NCI-H748 (cell line): Measurements from ENCODE around the gene NAGPA.

Experiments used
- DNase-seq: peaks from one replicate; lab custom pipeline; 2025; ENCODE audit not compliant: unreplicated experiment; lab: John Stamatoyannopoulos, UW

Gene NAGPA

DNA sequence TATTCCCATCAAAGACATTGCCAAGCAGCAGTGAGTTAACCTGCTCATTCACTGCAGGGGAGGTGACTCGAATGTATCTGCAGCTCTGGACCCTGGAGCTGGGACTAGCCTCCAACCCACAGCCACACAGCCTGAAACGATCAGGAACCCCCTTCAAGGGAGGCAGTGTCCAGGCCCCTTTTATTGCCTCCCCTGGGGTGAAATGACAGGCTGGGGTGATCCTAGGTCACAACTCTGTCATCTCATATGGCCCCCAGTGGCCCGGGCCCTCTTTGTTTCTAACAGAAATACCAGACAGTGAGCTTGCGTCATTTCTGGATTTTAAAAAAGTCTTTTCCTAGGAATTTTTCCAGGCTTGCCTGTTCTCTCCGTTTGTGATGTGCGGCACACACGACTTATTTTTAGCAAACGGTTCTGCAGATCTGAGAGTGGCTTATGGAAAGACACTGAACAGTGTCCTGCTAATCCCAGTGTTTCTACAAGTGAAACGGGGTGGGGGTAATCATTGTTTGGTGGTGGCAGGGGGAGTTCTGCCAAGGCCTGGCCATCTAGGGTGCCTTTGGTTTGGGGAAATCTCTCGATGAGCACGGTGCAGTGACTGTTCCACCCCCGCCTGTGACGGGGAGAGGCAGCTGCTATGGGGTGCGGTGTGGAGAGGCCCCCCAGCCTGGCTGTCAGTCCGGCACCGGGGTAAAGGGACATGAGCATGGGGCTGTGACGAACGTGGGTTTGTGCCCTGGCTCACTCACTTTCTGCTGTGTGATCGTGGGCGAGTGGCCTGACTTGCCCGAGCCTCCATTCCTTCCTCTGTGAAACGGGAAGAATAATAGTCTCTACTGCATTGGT, 27.2 kb downstream of the NAGPA start:
- DNase-seq, result no peak

DNA sequence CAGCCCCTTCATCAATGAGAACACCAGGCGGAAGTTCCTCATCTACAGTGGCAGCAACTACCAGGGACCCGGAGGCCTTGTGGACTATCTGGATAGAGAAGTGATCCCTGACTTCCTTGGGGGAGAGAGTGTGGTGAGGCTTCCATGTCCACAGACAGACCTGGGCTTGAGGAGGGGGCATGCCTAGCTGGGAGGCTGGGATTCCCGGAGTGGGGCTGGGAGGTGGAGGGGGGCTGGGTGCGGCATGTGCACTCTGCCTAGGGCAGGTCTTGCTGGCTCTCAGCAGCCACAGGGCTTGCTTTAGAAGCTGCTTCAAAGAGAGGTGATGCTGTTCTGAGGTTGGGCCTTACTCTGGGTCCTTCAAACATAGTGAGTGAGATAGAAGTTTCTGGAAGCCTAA, 27.8 kb downstream of the NAGPA start:
- DNase-seq, result no peak

DNA sequence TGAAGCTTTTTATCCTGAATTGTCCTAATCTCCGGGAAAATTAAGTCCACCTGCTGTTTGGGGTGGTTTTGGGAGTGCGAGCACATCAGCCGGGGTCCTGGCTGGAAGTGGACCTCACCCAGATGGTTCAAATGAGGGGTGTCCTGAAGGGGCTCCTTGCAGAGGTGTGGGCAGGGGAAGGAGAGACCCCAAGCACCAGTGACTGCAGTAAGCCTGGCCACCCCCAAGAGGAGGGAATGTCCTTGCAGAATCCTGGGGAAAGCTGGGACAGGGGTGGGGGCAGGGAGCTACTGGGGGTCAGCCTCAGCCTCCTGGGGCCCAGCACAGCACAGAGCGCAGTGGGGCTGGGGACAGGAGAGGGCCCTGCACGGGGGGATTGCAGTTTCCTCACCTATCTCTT, 29.4 kb downstream of the NAGPA start:
- DNase-seq, result no peak

DNA sequence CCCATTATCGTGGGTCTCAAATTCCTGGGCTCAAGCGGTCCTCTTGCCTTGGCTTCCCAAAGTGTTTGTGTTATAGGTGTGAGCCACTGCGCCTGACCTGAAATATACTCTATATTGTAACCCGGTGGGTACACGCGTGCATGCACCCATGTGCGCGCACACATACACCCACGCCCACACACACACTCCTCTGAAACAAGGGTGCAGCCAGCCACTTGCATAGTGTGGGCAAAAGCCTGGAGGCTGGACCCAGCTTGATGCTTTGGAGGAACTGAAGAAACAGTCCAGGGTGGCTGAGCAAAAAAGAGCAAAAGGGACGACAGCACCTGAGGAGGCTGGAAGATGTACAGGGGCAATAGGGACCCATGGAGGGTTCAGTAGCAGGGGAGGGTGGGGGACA, 29.9 kb downstream of the NAGPA start:
- no peak for DNase-seq

DNA sequence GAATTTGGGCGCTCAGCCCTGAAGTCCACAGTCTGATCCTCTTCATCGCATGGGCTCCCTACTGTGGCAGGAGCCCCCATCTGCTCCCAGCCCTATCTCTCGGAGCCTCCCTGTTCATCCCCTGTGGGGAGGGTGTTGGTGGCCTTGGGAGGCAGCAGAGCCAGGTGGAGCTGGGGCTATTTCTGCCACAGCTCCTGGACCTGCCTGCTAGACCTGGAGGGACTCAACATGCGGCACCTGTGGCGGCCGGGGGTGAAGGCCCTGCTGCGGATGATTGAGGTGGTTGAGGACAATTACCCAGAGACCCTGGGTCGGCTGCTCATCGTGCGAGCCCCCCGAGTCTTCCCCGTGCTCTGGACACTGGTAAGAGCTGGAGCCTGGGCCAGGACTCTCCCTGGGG, 30.5 kb downstream of the NAGPA start:
- no peak for DNase-seq

DNA sequence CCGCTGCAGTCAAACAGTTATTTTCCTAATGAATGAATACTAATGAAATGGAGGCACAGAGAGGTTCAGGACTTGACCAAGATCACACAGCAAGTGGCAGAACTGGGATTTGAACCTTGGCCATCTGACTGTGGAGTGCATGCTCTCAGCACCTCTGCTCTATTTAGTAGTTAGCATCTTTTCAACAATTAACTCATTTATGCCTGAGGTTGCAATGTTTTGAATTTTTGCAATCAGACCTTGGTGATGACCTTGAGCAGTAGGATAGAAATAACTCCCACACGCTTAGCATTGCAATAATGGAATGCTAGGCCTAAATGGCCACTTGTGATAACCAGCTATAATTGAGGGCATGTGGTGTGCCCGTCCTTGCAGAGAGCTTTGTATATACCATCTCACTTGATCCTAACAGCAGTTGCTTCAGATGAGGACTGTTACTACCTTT, 31.0 kb downstream of the NAGPA start:
- no peak for DNase-seq

DNA sequence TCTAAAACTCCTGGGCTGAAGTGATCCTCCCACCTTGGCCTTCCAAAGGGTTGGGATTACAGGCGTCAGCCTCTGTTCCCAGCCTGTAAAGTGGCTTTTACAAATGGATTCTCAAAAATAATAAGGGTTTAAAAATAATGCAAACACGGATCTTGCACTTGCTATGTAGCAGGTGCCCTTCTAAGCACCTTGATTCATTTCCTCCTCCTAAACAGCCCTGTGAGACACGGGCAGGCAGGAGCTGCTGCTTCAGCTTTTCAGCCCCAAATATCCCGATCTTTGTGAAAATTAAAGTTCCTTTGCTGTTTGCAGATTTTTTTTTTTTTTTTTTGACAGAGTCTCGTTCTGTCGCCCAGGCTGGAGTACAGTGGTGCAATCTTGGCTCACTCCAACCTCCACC, 31.7 kb downstream of the NAGPA start:
- DNase-seq, result no peak

DNA sequence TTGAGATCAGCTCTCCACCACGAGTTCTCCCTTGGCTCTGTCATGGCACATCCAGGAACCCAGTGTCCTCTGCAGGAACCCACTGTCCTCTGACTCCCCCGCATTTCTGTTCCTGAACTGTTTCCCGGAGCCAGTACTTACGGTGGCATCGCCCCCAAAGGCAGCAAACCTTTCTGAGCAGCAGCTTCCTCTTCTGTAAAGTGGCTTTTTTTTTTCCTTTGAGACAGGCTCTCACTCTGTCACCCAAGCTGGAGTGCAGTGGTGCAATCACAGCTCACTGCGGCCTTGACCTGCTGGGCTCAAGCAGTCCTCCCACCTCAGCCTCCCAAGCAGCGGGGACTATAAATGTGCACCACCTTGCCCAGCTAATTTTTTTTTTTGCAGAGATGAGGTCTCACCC, 32.2 kb downstream of the NAGPA start:
- no peak for DNase-seq

DNA sequence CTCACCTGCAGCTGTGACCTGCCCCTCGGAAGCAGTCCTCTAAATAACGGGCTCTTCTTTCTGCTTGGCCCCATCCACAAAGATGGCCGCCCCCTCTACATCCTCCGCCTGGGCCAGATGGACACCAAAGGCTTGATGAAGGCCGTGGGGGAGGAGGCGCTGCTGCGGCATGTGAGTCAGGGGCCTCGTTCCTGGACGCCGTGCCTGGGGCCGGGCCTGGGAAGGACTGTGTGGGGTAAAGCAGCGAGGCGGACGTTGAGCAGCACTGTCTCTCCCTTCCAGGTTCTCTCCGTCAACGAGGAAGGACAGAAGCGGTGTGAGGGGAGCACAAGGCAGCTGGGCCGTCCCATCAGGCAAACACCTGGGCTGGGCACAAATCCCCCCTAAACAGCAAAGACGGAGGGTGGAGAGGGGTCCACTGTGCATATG, 33.1 kb downstream of the NAGPA start:
- DNase-seq, result no peak

DNA sequence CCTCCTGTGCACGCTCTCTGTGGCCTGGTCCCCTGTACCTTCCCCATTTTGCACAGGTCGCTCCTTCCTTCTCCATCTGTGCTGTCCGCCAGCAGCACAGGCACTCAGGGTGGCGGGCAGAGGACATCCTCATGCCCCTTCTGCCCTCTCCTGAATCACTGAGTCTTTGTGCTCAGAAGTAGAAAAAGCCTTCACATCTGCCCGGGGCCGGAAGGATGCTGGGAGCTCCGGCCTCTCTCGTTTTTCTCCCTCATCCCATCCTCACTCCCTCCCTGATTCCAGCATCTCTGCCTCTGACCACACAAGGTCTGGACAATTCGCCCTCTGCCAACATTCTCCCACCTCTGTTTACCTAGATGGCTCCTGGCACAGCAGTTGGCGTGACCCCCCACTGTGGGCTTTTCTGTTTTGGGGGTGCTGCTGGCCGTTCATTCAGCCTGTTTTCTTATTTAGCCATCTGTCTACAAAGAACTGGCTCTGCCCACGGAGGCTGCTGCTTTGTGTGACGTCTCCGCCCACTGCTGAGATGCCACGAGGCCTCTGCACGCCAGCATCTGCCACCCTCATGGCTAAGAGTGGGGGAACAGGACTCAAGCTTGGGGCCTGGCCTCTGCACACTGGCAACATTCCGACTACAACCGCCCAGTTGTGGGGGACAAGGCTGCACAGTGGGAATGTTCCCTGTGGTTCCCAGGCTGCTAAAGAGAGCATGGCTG, 38.9 kb downstream of the NAGPA start:
- no peak for DNase-seq

DNA sequence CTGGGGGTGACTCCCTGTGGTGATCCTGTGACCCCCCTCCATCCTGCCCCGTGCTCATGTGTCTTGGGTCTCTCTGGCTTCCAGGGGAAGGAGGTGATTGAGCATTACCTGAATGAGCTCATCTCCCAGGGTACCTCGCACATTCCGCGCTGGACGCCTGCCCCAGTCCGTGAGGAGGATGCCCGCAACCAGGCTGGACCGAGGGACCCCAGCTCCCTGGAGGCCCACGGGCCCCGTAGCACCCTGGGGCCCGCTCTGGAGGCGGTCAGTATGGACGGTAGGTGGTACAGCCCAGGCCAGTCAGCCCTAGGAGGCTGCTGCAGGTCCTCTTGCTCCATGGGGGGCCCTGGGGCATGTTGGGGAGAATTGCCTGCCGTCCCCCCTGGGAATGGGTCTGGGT, 42.0 kb downstream of the NAGPA start:
- no peak for DNase-seq

DNA sequence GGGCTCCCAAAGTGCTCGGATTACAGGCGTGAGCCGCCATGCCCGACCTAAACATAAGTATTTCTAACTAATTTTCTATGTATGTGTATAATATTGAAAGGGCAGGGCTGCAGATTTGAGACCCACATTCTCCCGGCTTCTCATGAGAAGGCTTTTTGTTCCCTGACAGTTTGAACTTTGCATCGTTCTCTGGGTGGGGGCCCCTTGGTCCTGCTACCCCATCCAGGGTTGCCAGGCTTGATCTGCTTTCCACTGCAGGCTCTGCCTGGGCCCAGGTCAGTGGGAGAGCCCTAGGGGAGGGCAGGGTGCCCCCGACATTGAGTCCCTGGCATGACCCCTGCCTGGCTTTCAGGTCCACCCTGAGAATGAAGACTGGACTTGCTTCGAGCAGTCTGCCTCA, 43.3 kb downstream of the NAGPA start:
- no peak for DNase-seq

DNA sequence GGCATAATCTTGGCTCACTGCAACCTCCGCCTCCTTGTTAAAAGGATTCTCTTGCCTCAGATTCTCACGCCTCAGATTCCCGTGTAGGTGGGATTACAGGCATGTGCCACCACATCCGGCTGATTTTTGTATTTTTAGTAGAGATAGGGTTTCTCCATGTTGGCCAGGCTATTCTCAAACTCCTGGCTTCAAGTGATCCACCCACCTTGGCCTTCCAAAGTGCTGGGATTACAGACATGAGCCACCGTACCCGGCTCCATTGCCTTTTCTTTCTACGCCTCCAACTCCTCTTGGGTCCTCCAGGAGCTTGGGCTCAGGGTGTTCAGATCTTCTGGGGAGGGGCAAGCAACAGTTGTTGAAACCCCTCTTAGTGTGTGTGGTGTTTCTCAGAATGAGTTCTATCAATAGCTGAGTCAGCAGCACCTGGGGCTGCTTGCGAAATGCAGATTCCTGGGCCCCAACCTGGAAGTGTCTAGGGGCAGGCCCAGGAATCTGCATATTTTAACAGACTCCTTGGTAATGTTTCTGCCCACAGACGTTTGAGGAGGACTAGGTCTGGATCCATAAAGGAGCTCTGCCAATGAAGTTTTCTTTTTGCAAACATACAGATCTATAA, 44.2 kb downstream of the NAGPA start:
- no peak for DNase-seq

DNA sequence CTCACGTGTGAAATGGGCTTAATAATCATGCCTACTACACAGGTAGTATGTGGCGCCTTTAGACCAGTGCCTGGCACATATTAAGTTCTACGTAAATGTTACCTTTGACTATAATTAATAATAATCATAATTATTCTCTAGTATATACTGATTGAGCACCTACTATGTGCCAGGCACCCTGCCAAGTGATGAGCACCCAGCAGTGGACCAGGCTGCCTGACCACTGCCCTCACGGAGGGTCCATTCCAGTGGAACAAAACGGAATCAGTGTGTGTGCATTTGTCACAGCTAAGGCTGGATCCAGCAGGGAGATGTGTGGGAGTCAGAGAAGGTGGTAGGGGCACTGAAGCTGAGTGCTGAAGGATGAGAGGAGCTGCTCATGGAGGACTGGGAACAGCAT, 45.1 kb downstream of the NAGPA start:
- DNase-seq, result no peak

DNA sequence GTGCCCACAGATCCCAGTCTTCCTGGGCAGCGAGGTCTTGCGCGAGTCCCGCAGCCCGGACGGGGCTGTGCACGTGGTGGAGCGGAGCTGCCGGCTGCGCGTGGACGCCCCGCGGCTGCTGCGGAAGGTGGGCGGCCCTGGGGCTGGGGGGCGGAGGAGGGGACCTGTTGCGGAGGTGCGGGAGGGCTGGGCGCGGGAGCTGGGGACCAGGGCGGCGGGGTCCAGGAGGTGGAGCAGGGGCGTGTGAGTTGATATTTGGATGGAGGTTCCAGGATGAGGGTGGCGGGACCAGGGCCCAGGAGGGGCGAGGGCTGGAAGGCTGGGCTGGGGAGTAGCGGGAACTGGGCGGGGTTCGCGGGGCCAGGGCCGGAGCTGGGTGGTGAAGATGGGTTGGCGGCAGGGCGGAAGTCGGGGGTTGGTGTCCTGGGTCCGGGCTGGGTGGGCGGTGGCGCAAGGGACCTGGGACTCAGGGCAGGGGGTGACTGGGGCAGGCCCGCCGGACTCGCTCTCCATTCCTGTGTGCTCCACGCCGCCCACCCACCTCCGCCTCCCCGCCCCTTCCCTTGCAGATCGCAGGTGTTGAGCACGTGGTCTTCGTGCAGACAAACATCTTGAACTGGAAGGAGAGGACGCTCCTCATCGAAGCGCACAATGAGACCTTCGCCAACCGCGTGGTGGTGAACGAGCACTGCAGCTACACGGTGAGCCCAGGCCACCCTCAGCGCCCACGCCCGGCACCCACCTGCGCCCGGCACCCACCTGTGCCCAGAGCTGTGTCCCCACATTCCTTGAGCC, 46.0 kb downstream of the NAGPA start:
- peak; percentile 17 for DNase-seq

DNA sequence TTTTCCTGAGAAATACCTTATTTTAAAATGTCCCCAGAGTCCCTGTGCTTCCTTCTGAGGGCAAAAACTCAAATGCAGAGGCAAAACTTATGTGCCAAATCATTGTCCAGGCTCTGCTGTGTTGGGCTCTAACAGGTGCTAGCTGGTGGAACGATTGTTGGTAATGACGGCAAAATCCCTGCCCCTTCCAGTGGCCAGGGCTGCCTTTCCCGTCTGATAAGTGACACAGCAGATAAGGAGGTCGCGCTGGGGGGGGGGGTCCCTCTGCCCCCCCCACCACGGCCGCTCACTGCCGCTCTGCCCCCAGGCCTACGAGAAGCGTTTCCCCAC, 46.5 kb downstream of the NAGPA start:
- DNase-seq, result no peak

DNA sequence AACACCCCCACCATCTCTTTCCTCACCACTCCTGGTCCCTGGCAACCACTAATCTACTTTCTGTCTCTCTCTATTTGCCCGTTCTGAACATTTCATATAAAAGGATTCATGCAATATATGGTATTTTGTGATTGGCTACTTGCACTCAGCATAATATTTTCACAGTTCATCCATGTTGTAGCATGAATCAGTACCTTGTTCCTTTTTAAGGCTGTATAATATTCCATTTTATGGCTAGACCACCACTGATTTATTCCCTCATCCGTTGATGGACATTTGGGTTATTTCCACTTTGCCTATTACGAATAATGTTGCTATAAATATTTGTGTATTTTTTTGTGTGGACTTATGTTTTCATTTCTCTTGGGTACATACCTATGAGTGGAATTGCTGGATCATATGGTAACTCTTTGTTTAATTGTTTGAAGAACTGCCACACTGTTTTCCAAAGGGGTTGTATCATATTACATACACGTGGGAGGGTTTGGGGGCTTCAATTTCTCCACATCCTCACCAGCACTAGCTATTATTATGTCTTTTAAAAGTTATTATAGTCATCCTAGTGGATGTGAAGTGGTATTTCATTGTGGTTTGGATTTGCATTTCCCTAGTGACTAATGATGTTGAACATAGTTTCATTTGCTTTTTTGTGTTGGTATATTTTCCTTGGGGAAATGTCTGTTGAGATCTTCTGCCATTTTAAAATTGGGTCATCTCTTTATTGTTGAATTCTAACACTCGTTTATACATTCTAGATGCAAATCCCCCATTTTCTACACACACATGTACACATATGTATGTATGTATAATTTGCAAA, 49.4 kb downstream of the NAGPA start:
- DNase-seq, result no peak

DNA sequence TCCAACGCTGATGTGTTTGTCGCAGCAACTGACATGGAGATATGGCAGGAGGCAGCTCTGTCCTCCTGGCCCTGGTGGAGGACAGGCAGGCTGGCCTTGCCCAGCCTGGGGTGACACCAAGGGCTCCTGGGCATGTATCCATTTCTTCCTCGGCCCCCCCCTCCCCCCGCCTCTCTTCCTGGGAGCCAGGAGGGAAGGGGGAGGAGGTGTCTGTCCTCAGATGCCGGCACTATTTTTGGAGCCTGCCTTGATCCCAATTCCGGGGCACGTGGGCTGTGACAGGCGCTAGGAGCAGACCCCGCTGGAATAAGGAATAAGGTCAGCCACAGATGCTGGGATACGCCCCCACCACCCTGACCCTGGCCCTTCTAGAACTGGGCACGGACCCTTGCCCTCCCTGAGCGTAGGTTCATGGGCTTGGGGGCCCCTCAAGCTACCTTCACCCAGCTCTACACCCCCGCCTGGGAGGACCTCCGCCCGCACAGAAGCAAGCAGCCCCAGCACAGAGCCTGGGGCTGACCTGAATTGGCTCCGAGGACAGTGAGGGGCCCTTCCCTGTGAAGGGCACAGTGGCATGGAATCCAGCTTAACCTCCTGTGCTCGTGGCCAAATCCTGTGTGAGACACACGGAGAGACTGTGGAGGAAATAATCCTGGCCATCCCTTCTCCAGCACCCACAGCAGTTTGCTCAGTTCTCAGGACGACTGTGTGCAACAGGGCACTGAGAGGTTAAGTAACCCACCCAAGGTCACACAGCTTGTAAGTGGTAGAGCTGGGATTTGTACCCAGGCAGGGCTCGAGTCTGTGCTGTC, 51.5 kb downstream of the NAGPA start:
- no peak for DNase-seq

DNA sequence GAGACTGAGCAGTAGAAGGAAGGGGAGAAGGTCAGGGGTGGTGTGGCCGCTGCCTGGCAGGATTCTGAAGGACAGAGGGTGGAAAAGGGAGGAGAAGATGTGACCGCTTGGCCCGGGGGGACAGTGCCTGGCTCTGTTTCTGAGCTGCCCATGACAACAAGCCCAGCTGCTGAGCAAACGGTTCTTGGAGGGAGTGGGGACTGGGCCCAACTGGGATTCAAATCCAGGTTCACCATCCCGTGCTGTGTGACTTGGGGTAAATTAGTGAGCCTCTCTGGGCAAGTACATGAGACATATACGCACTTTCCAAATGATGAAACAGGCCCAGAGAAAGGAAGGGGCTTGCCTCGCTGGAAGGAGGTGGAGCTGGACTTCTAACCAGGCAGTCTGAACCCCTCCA, 52.3 kb downstream of the NAGPA start:
- no peak for DNase-seq

DNA sequence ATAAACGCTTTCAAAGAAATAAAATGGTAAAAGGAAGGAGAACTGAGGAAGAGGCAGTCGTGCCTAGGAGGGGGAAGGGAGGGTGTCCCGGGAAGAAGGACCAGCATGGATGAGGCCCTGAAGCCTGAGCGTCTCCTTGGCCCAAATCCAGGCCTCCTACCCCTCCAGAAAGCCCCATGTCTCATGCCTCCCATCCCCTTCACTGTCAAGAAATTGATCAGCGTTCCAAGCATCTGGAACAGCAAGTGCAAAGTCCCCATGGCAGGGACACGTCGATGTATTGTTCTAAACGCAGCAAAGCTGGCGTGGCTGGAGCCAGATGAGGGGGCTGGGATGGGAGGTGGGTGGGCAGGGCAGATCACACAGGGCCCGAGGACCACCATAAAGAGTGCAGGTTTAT, 53.0 kb downstream of the NAGPA start:
- no peak for DNase-seq
